ENCODE data around the gene SFMBT2.

GRCh38 chr10:7181420-7181819 is 229.4 kb downstream of the SFMBT2 start:
- TF ChIP-seq CTCF (IDR thresholded peaks at IDR 0.05) (no peak), POLR2A (IDR thresholded peaks at IDR 0.05) (no peak)

Data from right lobe of liver (tissue), 4 donors.